Spleen (tissue), 11 donors: ENCODE results near the gene F13A1. TPM values are rescaled to one million over a fixed set of nuclear protein-coding genes. Genes with fewer than 3 reads are reported as not detected.

Experiments used
- DNase-seq: peaks from one replicate; pipeline ENCODE4 v3.0.0-alpha.2; 2020
- H3K27ac ChIP-seq, 8 donors: fragments of 200-600 bp; sonication (generic) in 7 of 8; 1 replicate in 4 of 8; 2 replicates in 4 of 8; pipeline versions ENCODE4 v1.5.0 to v1.8.0; 2016 to 2021; ENCODE audit warnings: inconsistent platforms in 4 of 8, mild to moderate bottlenecking in 4 of 8, moderate library complexity in 1 of 8
- H3K27me3 ChIP-seq, 7 donors: fragments of 200-600 bp; sonication (generic) in 6 of 7; replicated peaks in 1 of 7; 1 replicate in 4 of 7; 2 replicates in 3 of 7; pipeline versions ENCODE4 v1.5.0 to v1.8.0; 2016 to 2021; ENCODE audit warnings: inconsistent platforms in 3 of 7, mild to moderate bottlenecking in 1 of 7
- H3K36me3 ChIP-seq, 6 donors: fragments of 200-600 bp; sonication (generic) in 5 of 6; 1 replicate in 4 of 6; 2 replicates in 2 of 6; pipeline versions ENCODE4 v1.5.0 to v1.8.0; 2016 to 2021; ENCODE audit warnings: inconsistent platforms in 2 of 6
- H3K4me1 ChIP-seq, 6 donors: fragments of 200-600 bp; sonication (generic) in 5 of 6; 1 replicate in 3 of 6; 2 replicates in 3 of 6; pipeline versions ENCODE4 v1.5.0 to v1.8.0; 2016 to 2021; ENCODE audit warnings: inconsistent platforms in 3 of 6
- H3K4me3 ChIP-seq, 8 donors: fragments of 200-600 bp; sonication (generic) in 7 of 8; 1 replicate in 4 of 8; 2 replicates in 4 of 8; pipeline versions ENCODE4 v1.5.0 to v1.8.0; 2016 to 2021; ENCODE audit warnings: inconsistent platforms in 4 of 8, mild to moderate bottlenecking in 4 of 8, moderate library complexity in 2 of 8
- H3K9me3 ChIP-seq, 8 donors: fragments of 200-600 bp; sonication (generic) in 7 of 8; 1 replicate in 4 of 8; 2 replicates in 4 of 8; pipeline versions ENCODE4 v1.5.0 to v1.8.0; 2016 to 2021; ENCODE audit warnings: inconsistent platforms in 4 of 8
- POLR2A ChIP-seq, 3 donors: fragments of 450-650 bp; IDR thresholded peaks; one replicate each; pipeline ENCODE4 v1.5.1; 2017; ENCODE audit warnings: antibody characterized with exemption in 3 of 3, mild to moderate bottlenecking in 1 of 3
- POLR2AphosphoS5 ChIP-seq, 3 donors: sonication (generic); formaldehyde crosslinking; IDR thresholded peaks; one replicate each; pipeline ENCODE4 v1.5.1; 2017; ENCODE audit warnings: antibody characterized with exemption in 3 of 3
- WGBS, 5 donors: extraction: QIAGEN DNeasy Blood & Tissue Kit in 3 of 5; methylation state at CpG; one replicate each; pipeline versions ENCODE4 v1.1.5 to v1.1.7; 2013 to 2018; 5-methylcytosine and 5-hydroxymethylcytosine counted together
- intact Hi-C: fragments of 100-400 bp; cut with DNase I; formaldehyde crosslinking; loops from one replicate; pipeline ENCODE4 v1.15.0; 2023; ENCODE audit warnings: low total_unique reads
- polyA plus RNA-seq, 3 donors: library from polyadenylated mRNA; stranded (reverse); fragments of 200-250 nt; gene quantifications; one replicate each; pipeline ENCODE4 v1.2.1, GENCODE V29; 2013
- total RNA-seq, 7 donors: library from RNA; depleted of rRNA in 3 of 7; stranded (reverse); fragments of >200 nt in 3 of 7; fragmentation: NEBNext Ultra II Directional in 4 of 7; extraction: Animal tissue kit (Norgen Biotek cat#: 25700) in 4 of 7; gene quantifications; one replicate each; pipeline versions ENCODE4 v1.1.0 to v1.2.1, GENCODE V29; 2016 to 2021
- TF ChIP-seq, protein P1 (sequence below), 11 experiments: fragments of 200-600 bp in 7 of 11; fragments of 450-650 bp in 4 of 11; sonication (generic) in 4 of 11; IDR thresholded peaks in 8 of 11; conservative IDR thresholded peaks in 3 of 11; 1 replicate in 7 of 11; 2 replicates in 4 of 11; pipeline versions ENCODE4 v1.4.0 to v1.8.0; 2016 to 2021; ENCODE audit warnings: antibody characterized with exemption in 11 of 11, inconsistent platforms in 4 of 11, mild to moderate bottlenecking in 1 of 11
- donor health status: healthy with polysubstance abuse.
- donor health status: DM: no; HTN: no; CAD: no; lungs with moderate emphysema.
- donor health status: DM: no; HTN: no; CAD: no.
- donor health status: Bipolar disorder and iron deficiency.
- donor health status: healthy.
- donor health status: DM: no; HTN: no; CAD: no.
- donor health status: DM: yes; HTN: yes; CAD: no.

Gene F13A1
- total and polyA plus RNA-seq, 10 donors, result 1.8 to 41.5 (median 25.9) TPM

DNA sequence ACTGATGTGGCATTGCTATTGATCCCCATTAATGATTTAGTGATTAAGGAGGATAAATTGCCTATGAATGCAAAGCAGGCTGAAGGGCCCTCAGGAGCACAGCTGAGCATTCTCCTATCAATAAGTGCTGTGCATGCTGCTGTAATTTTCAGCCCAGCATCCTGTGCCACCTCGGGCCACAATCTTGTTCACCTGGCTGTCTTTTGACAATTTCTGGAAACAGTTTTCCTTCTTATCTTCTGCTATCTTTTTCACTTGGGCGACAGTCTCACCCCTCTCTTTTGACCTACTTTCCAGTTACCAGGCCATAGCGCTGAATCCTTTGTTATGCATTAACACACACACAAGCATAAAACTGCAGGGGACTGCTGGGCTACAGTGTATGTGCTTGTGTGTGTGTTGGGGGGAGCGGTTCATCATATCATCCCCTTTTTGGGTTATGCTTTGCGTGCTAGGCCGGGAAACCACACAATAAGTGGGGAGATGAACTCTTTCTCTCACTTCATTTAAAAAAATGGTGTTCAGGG is 60.2 kb downstream of the F13A1 start:
- no peak for DNase-seq
- no peaks in the 10 kb centered on the region for H3K9me3 ChIP-seq
- intact Hi-C loops, result no loop called here
- no peaks in the 10 kb centered on the region for H3K36me3 ChIP-seq
- H3K27me3 ChIP-seq, result no peaks in the 10 kb centered on the region
- no peaks in the 10 kb centered on the region for H3K4me1 ChIP-seq
- H3K27ac ChIP-seq, result no peak overlapping the region
- 85 to 94% (median 87%) methylated on average over 6 of the region's 6 CpGs for WGBS, 5 donors
- H3K4me3 ChIP-seq, result no peak overlapping the region
- TF ChIP-seq, protein P1, sequence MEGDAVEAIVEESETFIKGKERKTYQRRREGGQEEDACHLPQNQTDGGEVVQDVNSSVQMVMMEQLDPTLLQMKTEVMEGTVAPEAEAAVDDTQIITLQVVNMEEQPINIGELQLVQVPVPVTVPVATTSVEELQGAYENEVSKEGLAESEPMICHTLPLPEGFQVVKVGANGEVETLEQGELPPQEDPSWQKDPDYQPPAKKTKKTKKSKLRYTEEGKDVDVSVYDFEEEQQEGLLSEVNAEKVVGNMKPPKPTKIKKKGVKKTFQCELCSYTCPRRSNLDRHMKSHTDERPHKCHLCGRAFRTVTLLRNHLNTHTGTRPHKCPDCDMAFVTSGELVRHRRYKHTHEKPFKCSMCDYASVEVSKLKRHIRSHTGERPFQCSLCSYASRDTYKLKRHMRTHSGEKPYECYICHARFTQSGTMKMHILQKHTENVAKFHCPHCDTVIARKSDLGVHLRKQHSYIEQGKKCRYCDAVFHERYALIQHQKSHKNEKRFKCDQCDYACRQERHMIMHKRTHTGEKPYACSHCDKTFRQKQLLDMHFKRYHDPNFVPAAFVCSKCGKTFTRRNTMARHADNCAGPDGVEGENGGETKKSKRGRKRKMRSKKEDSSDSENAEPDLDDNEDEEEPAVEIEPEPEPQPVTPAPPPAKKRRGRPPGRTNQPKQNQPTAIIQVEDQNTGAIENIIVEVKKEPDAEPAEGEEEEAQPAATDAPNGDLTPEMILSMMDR (IDR thresholded peaks at IDR 0.05 in 8 of 11, conservative IDR thresholded peaks at IDR 0.05 in 3 of 11), result no peak
- no peak for TF ChIP-seq POLR2AphosphoS5 (IDR thresholded peaks at IDR 0.05)
- no peak for TF ChIP-seq POLR2A (IDR thresholded peaks at IDR 0.05)

DNA sequence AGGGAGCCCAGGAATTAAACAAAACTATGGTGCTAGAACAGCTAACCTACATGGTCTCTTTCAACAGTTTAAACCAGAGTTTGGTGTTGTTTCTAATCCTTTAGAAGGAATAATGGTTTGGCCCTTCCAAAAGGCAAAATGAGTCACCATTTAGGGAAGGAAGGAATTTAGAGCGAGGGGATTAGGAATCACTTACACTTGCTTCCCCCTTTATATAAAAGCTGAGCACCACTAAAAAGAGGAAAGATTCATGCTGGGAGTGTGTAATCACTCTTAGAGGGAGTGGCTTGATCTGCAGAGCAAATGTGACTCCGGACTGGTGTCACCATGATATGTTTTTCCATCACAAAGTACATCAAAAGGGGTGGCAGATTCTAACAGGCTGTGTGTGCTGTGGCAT is 63.6 kb downstream of the F13A1 start:
- Histone ChIP-seq H3K4me3 (no peak overlapping the region), H3K9me3 (no peaks in the 10 kb centered on the region), H3K27ac (no peak overlapping the region), H3K27me3 (no peaks in the 10 kb centered on the region), H3K36me3 (no peaks in the 10 kb centered on the region), H3K4me1 (no peaks in the 10 kb centered on the region)
- intact Hi-C loops, result no loop called here
- WGBS, 5 donors, result 51 to 72% (median 61%) methylated on average over 2 of the region's 2 CpGs
- DNase-seq, result no peak
- TF ChIP-seq, protein P1 (IDR thresholded peaks at IDR 0.05 in 8 of 11, conservative IDR thresholded peaks at IDR 0.05 in 3 of 11), result no peak
- no peak for TF ChIP-seq POLR2AphosphoS5 (IDR thresholded peaks at IDR 0.05)
- TF ChIP-seq POLR2A (IDR thresholded peaks at IDR 0.05), result no peak

DNA sequence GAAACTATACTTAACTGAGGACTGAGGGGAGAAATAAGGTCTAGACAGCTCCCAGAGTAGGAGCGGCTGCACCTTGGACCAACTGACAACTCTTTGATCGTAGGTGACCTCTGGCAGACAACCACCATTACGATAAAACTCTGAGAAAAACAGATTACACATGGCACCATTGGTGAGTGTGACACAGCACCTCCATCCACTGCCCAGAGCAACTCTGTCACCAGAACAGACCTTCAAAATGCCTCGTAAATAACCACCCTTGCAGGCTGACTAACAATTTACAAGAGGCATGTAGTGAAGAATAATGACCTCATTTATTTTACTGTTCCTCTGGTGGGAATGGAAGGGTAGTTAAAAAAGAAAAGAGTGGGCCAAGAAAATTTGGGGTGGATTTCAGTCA is 64.2 kb downstream of the F13A1 start:
- H3K4me1 ChIP-seq, result no peaks in the 10 kb centered on the region

DNA sequence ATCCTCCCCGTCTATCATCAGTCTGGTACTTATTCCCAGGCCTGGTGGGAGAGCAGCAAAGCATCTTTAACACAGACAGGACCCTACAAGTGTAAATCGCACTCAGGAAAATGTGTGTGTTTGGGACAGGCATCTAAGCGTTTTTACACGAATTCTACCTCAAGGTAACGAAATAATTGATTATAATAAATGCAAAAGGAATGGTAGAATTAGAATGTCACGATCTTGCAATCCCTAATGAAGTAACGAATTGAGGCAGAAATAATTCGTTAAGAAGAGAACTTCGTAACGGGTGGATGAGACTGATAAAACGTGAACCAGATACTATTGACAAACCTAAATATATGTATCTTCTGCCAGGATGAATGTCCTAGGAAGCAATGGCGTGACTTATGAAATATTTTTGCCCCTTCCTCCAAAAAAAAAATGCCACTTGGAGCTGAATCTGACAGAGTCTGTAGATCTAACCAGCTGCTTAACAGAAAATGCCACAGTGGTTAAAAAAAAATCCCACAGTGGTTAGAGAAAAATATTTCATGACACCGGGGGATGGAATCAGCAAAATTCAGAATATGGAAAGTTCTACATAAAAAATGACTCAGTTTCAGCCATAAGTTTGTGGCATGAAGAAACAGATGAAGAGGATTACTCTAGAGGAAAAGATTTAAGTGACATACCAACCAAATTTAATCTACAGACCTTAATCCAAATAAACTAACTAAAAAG is 68.7 kb downstream of the F13A1 start:
- TF ChIP-seq, protein P1 (IDR thresholded peaks at IDR 0.05 in 8 of 11, conservative IDR thresholded peaks at IDR 0.05 in 3 of 11), result no peak
- TF ChIP-seq POLR2AphosphoS5 (IDR thresholded peaks at IDR 0.05) (no peak), POLR2A (IDR thresholded peaks at IDR 0.05) (no peak)
- DNase-seq, result no peak
- no peaks in the 10 kb centered on the region for H3K9me3 ChIP-seq
- no peak overlapping the region for H3K4me3 ChIP-seq
- H3K4me1 ChIP-seq, result peaks cover 0 to 2% (median 0%) of the 10 kb centered on the region in 6 donors
- intact Hi-C loops, result no loop called here
- WGBS, 5 donors, result 77 to 85% (median 82%) methylated on average over 13 of the region's 13 CpGs
- peaks cover 0 to 13% (median 0%) of the 10 kb centered on the region in 7 donors for H3K27me3 ChIP-seq
- no peak overlapping the region for H3K27ac ChIP-seq
- no peaks in the 10 kb centered on the region for H3K36me3 ChIP-seq

More for the DNA sequence above, 64.2 kb downstream of the F13A1 start:
- Histone ChIP-seq H3K27ac (no peak overlapping the region), H3K4me3 (no peak overlapping the region), H3K9me3 (no peaks in the 10 kb centered on the region), H3K27me3 (no peaks in the 10 kb centered on the region), H3K36me3 (no peaks in the 10 kb centered on the region)
- TF ChIP-seq POLR2A (IDR thresholded peaks at IDR 0.05) (no peak), POLR2AphosphoS5 (IDR thresholded peaks at IDR 0.05) (no peak)
- TF ChIP-seq, protein P1 (IDR thresholded peaks at IDR 0.05 in 8 of 11, conservative IDR thresholded peaks at IDR 0.05 in 3 of 11), result no peak
- DNase-seq, result no peak
- intact Hi-C loops, result no loop called here
- WGBS, 5 donors, result 79 to 89% (median 86%) methylated on average over 4 of the region's 4 CpGs
